Panc1 (cell line): ENCODE measurements around the gene FIP1L1. TPM values are rescaled to one million over a fixed set of nuclear protein-coding genes. Genes with fewer than 3 reads are reported as not detected.

Experiments
- ATAC-seq: fragments of 200-7000 bp; cut with Tn5 transposase; 2 replicates; pipeline ENCODE4 v1.9.1; 2020; ENCODE audit warnings: mild to moderate bottlenecking, moderate library complexity
- BruUV-seq: library from RNA; stranded (reverse); fragments of 400-500 nt; replicated peaks from 2 replicates; lab custom pipeline; 2021; lab: Mats Ljungman, UMichigan
- CTCF ChIA-PET: fragments of 300-600 bp; sonication (Branson Sonifier 250); formaldehyde crosslinking; loops from one replicate; lab custom pipeline; 2022; ENCODE audit warnings: antibody characterized with exemption; lab: Charles Lee
- POLR2A ChIA-PET: fragments of 300-600 bp; sonication (Branson Sonifier 250); formaldehyde crosslinking; loops from one replicate; lab custom pipeline; 2022; ENCODE audit warnings: antibody characterized with exemption; lab: Charles Lee
- DNase-seq: peaks from one replicate; pipeline ENCODE4 v3.0.0-alpha.2; 2010; ENCODE audit warnings: low read depth, low spot score
- H3K27ac ChIP-seq: 2 replicates; pipeline ENCODE4 v1.5.1; 2011; ENCODE audit warnings: mild to moderate bottlenecking, low read length, inconsistent platforms
- H3K27me3 ChIP-seq: fragments of 200-500 bp; sonication (Bioruptor generic); 2 replicates; pipeline ENCODE4 v1.6.0; 2014; ENCODE audit warnings: low read length, inconsistent platforms; ENCODE audit not compliant: control insufficient read depth, insufficient read depth
- H3K36me3 ChIP-seq: fragments of 200-500 bp; sonication (Bioruptor generic); 2 replicates; pipeline ENCODE4 v1.5.1; 2014; ENCODE audit warnings: inconsistent platforms, mild to moderate bottlenecking, low read length, moderate library complexity; ENCODE audit not compliant: control insufficient read depth, insufficient read depth
- H3K4me1 ChIP-seq: 2 replicates; pipeline ENCODE4 v1.5.1; 2011; ENCODE audit warnings: inconsistent platforms, mild to moderate bottlenecking, low read length, moderate library complexity; ENCODE audit not compliant: control insufficient read depth, insufficient read depth
- H3K4me3 ChIP-seq, 2 experiments: 2 replicates each; pipeline ENCODE4 v1.5.1; 2011 to 2012; ENCODE audit warnings: low read depth in 2 of 2, low read length in 2 of 2, mild to moderate bottlenecking in 2 of 2, inconsistent platforms in 1 of 2, moderate library complexity in 1 of 2
- H3K9me3 ChIP-seq: fragments of 200-500 bp; sonication (Bioruptor generic); 2 replicates; pipeline ENCODE4 v1.5.1; 2014; ENCODE audit warnings: low read depth, mild to moderate bottlenecking, inconsistent platforms, low read length, moderate library complexity; ENCODE audit not compliant: control insufficient read depth, insufficient read depth
- CTCF ChIP-seq: fragments of 450-650 bp; IDR thresholded peaks from 2 replicates; pipeline ENCODE4 v1.5.1; 2017; ENCODE audit warnings: mild to moderate bottlenecking
- POLR2AphosphoS5 ChIP-seq: IDR thresholded peaks from 2 replicates; pipeline ENCODE4 v1.6.1; 2012; ENCODE audit warnings: mild to moderate bottlenecking, low read depth, low read length, moderate library complexity
- REST ChIP-seq, 2 experiments: IDR thresholded peaks; 2 replicates each; pipeline ENCODE4 v1.6.1; 2011 to 2012; ENCODE audit warnings: low read depth in 2 of 2, control low read depth in 1 of 2, low read length in 1 of 2, mild to moderate bottlenecking in 1 of 2, moderate library complexity in 1 of 2; ENCODE audit not compliant: insufficient read depth in 1 of 2
- SIN3A ChIP-seq: IDR thresholded peaks from 2 replicates; pipeline ENCODE4 v1.6.1; 2012; ENCODE audit warnings: low read depth, mild to moderate bottlenecking, low read length, moderate library complexity, borderline replicate concordance; ENCODE audit not compliant: insufficient read depth
- TCF7L2 ChIP-seq: IDR thresholded peaks from 2 replicates; pipeline ENCODE4 v1.6.1; 2011; ENCODE audit warnings: mild to moderate bottlenecking, low read depth, low read length, inconsistent platforms
- in situ Hi-C: cut with HindIII; loops from 2 replicates; pipeline ENCODE4 v1.10.0; 2016; ENCODE audit warnings: low sequenced_read_pairs, low pct_unique_long_range_greater_than_20kb
- intact Hi-C: fragments of 100-400 bp; cut with micrococcal nuclease; formaldehyde crosslinking; loops from one replicate; pipeline ENCODE4 v1.10.0; 2022; ENCODE audit not compliant: unreplicated experiment
- total RNA-seq: library from RNA; stranded (reverse); gene quantifications from one replicate; pipeline ENCODE4 v1.2.1, GENCODE V29; 2021; ENCODE audit not compliant: unreplicated experiment

FIP1L1 gene
- total RNA-seq, 1 experiment from 2014 or later, result 35.5 TPM

- no peak overlapping the region for H3K4me3 ChIP-seq
- CTCF ChIA-PET, result no interaction called here
- H3K27me3 ChIP-seq, result no peaks in the 10 kb centered on the region
- no peaks in the 10 kb centered on the region for H3K36me3 ChIP-seq
- H3K27ac ChIP-seq, result no peak overlapping the region
- H3K9me3 ChIP-seq, result no peaks in the 10 kb centered on the region
- no peak for DNase-seq
- in situ Hi-C loops (no loop called here), intact Hi-C loops (no loop called here)
- POLR2A ChIA-PET, result no interaction called here
- ATAC-seq, result no peak
- no peak for TF ChIP-seq REST (IDR thresholded peaks at IDR 0.05; ENCODE audit: insufficient read depth in 1 of 2, low read depth in 2 of 2, low read length in 1 of 2)
- TF ChIP-seq TCF7L2, result no peak
- no peak for TF ChIP-seq POLR2AphosphoS5
- TF ChIP-seq CTCF, result no peak
- no peak for TF ChIP-seq SIN3A
- no TSS peak for BruUV-seq
- no peaks in the 10 kb centered on the region for H3K4me1 ChIP-seq
Measured at GRCh38 chr4:53510321-53510720, 132.9 kb downstream of the FIP1L1 start.

Other genes starting within 250 kb of the FIP1L1 start
- 7.4 TPM for gene SCFD2, start 11.6 kb upstream of the FIP1L1 start, total RNA-seq
- gene LNX1, start 213.8 kb downstream of the FIP1L1 start, total RNA-seq, result 0.18 TPM